Measurements from ENCODE around the gene SGK1.

DNA sequence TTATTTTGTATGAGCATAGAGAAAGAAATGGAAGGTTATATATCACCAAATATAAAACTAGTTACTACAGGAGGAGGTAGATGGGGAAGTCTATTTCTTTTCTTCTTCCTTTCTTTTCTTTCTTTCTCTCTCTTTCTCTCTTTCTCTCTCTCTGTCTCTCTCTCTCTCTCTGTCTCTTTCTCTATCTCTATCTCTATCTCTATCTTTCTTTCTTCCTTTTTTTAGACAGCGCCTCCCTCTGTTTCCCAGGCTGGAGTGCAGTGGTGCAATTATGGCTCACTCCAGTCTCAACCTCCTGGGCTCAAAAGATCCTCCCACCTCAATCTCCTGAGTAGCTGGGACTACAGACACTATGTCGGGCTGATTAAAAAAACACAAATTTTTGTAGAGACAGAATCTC lies 10.2 kb upstream of the SGK1 start:
- TF ChIP-seq, protein P1, sequence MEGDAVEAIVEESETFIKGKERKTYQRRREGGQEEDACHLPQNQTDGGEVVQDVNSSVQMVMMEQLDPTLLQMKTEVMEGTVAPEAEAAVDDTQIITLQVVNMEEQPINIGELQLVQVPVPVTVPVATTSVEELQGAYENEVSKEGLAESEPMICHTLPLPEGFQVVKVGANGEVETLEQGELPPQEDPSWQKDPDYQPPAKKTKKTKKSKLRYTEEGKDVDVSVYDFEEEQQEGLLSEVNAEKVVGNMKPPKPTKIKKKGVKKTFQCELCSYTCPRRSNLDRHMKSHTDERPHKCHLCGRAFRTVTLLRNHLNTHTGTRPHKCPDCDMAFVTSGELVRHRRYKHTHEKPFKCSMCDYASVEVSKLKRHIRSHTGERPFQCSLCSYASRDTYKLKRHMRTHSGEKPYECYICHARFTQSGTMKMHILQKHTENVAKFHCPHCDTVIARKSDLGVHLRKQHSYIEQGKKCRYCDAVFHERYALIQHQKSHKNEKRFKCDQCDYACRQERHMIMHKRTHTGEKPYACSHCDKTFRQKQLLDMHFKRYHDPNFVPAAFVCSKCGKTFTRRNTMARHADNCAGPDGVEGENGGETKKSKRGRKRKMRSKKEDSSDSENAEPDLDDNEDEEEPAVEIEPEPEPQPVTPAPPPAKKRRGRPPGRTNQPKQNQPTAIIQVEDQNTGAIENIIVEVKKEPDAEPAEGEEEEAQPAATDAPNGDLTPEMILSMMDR (IDR thresholded peaks at IDR 0.05): no peak
- TF ChIP-seq EZH2 (IDR thresholded peaks at IDR 0.05; ENCODE audit: borderline replicate concordance, insufficient read depth, low read depth, low read length, poor library complexity, severe bottlenecking): no peak
